Esophagus squamous epithelium (tissue), 5 donors: ENCODE data around the gene GNG12. TPM values are rescaled to one million over a fixed set of nuclear protein-coding genes. Genes with fewer than 3 reads are reported as not detected.

Source experiments
- DNase-seq: peaks from one replicate; lab custom pipeline; 2025; lab: John Stamatoyannopoulos, UW
- H3K27ac ChIP-seq, 4 donors: fragments of 200-600 bp; sonication (generic); one replicate each; pipeline ENCODE4 v1.5.1; 2016 to 2019; ENCODE audit warnings: mild to moderate bottlenecking in 1 of 4
- H3K27me3 ChIP-seq, 4 donors: fragments of 200-600 bp; sonication (generic); 1 replicate in 3 of 4; 2 replicates in 1 of 4; pipeline versions ENCODE4 v1.5.1 to v1.6.0; 2017 to 2021; ENCODE audit warnings: antibody characterized with exemption in 1 of 4
- H3K36me3 ChIP-seq, 3 donors: fragments of 200-600 bp; sonication (generic); one replicate each; pipeline ENCODE4 v1.5.1; 2016 to 2019
- H3K4me1 ChIP-seq, 3 donors: fragments of 200-600 bp; sonication (generic); one replicate each; pipeline ENCODE4 v1.5.1; 2017 to 2019
- H3K4me3 ChIP-seq, 4 donors: fragments of 200-600 bp; sonication (generic); 1 replicate in 3 of 4; 2 replicates in 1 of 4; pipeline ENCODE4 v1.5.1; 2016 to 2019; ENCODE audit warnings: mild to moderate bottlenecking in 2 of 4, moderate library complexity in 1 of 4
- H3K9me3 ChIP-seq, 3 donors: fragments of 200-600 bp; sonication (generic); one replicate each; pipeline ENCODE4 v1.5.1; 2016 to 2019
- POLR2A ChIP-seq, 4 donors: fragments of 450-650 bp; IDR thresholded peaks; one replicate each; pipeline ENCODE4 v1.6.1; 2017; ENCODE audit warnings: antibody characterized with exemption in 4 of 4, mild to moderate bottlenecking in 4 of 4, moderate library complexity in 3 of 4
- WGBS, 2 donors: methylation state at CpG; one replicate each; pipeline ENCODE4 v1.1.5; 2018; 5-methylcytosine and 5-hydroxymethylcytosine counted together
- intact Hi-C: fragments of 100-400 bp; cut with DNase I; formaldehyde crosslinking; loops from one replicate; pipeline ENCODE4 v1.15.0; 2022
- total RNA-seq, 4 donors: library from RNA; depleted of rRNA; stranded (reverse); fragments of >200 nt; gene quantifications; one replicate each; pipeline ENCODE4 v1.1.0, GENCODE V29; 2016
- TF ChIP-seq, protein P1 (sequence below), 6 experiments: fragments of 450-650 bp in 4 of 6; fragments of 200-600 bp in 2 of 6; sonication (generic) in 2 of 6; IDR thresholded peaks; one replicate each; pipeline ENCODE4 v1.5.1; 2016 to 2019; ENCODE audit warnings: antibody characterized with exemption in 6 of 6, mild to moderate bottlenecking in 4 of 6, moderate library complexity in 4 of 6
- donor health status: DM: yes; HTN: yes; CAD: no.

The GNG12 gene
- total RNA-seq, 4 donors from 2014 or later: 65.4 to 104 (median 89.9) TPM

- H3K4me3 ChIP-seq: no peak overlapping the region
- 77 to 92% methylated on average over 1 of the region's 1 CpG for WGBS, 2 donors
- H3K27me3 ChIP-seq: no peaks in the 10 kb centered on the region
- H3K9me3 ChIP-seq: no peaks in the 10 kb centered on the region
- TF ChIP-seq POLR2A (IDR thresholded peaks at IDR 0.05): no peak
- TF ChIP-seq, protein P1, sequence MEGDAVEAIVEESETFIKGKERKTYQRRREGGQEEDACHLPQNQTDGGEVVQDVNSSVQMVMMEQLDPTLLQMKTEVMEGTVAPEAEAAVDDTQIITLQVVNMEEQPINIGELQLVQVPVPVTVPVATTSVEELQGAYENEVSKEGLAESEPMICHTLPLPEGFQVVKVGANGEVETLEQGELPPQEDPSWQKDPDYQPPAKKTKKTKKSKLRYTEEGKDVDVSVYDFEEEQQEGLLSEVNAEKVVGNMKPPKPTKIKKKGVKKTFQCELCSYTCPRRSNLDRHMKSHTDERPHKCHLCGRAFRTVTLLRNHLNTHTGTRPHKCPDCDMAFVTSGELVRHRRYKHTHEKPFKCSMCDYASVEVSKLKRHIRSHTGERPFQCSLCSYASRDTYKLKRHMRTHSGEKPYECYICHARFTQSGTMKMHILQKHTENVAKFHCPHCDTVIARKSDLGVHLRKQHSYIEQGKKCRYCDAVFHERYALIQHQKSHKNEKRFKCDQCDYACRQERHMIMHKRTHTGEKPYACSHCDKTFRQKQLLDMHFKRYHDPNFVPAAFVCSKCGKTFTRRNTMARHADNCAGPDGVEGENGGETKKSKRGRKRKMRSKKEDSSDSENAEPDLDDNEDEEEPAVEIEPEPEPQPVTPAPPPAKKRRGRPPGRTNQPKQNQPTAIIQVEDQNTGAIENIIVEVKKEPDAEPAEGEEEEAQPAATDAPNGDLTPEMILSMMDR (IDR thresholded peaks at IDR 0.05): no peak
- H3K27ac ChIP-seq: peak overlapping the region in 2 of 4 donors; percentile 24 to 56
- H3K4me1 ChIP-seq: peaks cover 0 to 48% (median 12%) of the 10 kb centered on the region in 3 donors
- no peaks in the 10 kb centered on the region for H3K36me3 ChIP-seq
- intact Hi-C loops: no loop called here
- no peak for DNase-seq
Observed at GRCh38 chr1:67844988-67845387, 11.7 kb upstream of the GNG12 start.

- Histone ChIP-seq H3K36me3 (no peaks in the 10 kb centered on the region), H3K9me3 (no peaks in the 10 kb centered on the region), H3K27ac (no peak overlapping the region), H3K4me1 (peaks cover 5 to 59% (median 22%) of the 10 kb centered on the region in 3 donors), H3K4me3 (no peak overlapping the region), H3K27me3 (no peaks in the 10 kb centered on the region)
- intact Hi-C loops: no loop called here
- TF ChIP-seq, protein P1 (IDR thresholded peaks at IDR 0.05): no peak
- no peak for TF ChIP-seq POLR2A (IDR thresholded peaks at IDR 0.05)
- no peak for DNase-seq
Observed at GRCh38 chr1:67843746-67844145, 10.5 kb upstream of the GNG12 start.

- WGBS, 2 donors: 100% methylated on average over 1 of the region's 1 CpG
- intact Hi-C loops: no loop called here
- no peak for DNase-seq
Observed at GRCh38 chr1:67843331-67843730, 10.1 kb upstream of the GNG12 start.

DNA sequence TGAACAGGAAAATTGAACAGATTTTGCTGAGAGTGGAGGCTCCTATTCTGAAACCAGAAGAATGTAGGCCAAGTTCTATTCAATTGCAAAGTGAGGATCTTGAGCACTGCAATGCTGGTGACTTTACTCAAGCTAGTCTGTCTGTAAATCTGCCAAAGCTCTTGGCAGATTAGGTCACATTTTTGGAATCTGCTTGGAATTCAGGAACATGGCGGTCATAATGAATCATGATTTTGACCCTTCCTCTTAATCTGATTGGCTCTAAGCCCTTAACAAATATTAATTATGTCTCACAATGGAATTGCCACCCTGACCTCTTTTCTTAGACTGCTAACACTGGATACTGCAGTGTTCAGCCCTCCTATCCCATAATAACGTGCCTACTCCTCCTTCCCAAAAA is 7.2 kb upstream of the GNG12 start:
- Histone ChIP-seq H3K9me3 (no peaks in the 10 kb centered on the region), H3K4me1 (peaks cover 9 to 72% (median 34%) of the 10 kb centered on the region in 3 donors), H3K36me3 (no peaks in the 10 kb centered on the region), H3K4me3 (no peak overlapping the region), H3K27ac (peak overlapping the region in 3 of 4 donors; percentile 8 to 75 (median 40)), H3K27me3 (no peaks in the 10 kb centered on the region)
- no peak for TF ChIP-seq POLR2A (IDR thresholded peaks at IDR 0.05)
- TF ChIP-seq, protein P1 (IDR thresholded peaks at IDR 0.05): no peak
- intact Hi-C loops: no loop called here
- WGBS, 2 donors: 52 to 58% methylated on average over 2 of the region's 2 CpGs
- DNase-seq: no peak

More at GRCh38 chr1:67843331-67843730, 10.1 kb upstream of the GNG12 start:
- H3K4me3 ChIP-seq: no peak overlapping the region
- TF ChIP-seq, protein P1 (IDR thresholded peaks at IDR 0.05): no peak
- no peak for TF ChIP-seq POLR2A (IDR thresholded peaks at IDR 0.05)
- peaks cover 5 to 63% (median 26%) of the 10 kb centered on the region in 3 donors for H3K4me1 ChIP-seq
- H3K27ac ChIP-seq: no peak overlapping the region
- H3K9me3 ChIP-seq: no peaks in the 10 kb centered on the region
- H3K36me3 ChIP-seq: no peaks in the 10 kb centered on the region
- H3K27me3 ChIP-seq: no peaks in the 10 kb centered on the region

DNA sequence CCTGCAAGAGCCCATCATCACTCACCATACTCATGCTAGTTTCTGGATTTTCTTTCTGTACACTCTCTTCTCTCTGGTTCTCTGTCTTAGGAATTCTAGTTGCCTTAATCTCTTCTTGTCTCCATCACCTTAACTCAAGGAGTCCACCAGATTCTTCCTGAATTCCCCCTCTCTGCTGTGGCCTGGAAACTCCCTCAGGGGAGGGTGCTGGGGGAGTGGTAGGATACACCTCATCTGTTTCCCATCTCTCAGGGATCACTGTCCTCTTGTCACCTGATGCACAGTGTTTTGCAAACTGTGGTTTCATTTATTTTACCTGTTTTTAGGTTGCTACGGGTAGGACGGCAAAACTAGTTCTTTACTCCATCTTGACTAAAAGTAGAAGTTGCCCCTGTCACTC is 6.6 kb upstream of the GNG12 start:
- no peak for TF ChIP-seq POLR2A (IDR thresholded peaks at IDR 0.05)
- TF ChIP-seq, protein P1 (IDR thresholded peaks at IDR 0.05): no peak
- 76 to 94% methylated on average over 2 of the region's 2 CpGs for WGBS, 2 donors
- no peak overlapping the region for H3K4me3 ChIP-seq

More for the DNA sequence above, 6.6 kb upstream of the GNG12 start:
- intact Hi-C loops: loop anchor here (10.0 kb wide), 2 partner anchors 65 to 155 kb away; partner anchors contain the start of gene GADD45A
- Histone ChIP-seq H3K36me3 (no peaks in the 10 kb centered on the region), H3K9me3 (no peaks in the 10 kb centered on the region), H3K27ac (peak overlapping the region in 3 of 4 donors; percentile 40 to 75 (median 65)), H3K27me3 (no peaks in the 10 kb centered on the region), H3K4me1 (peaks cover 9 to 72% (median 34%) of the 10 kb centered on the region in 3 donors)
- no peak for DNase-seq
